HepG2 (cell line): ENCODE data around the gene KAZN. TPM values are rescaled to one million over a fixed set of nuclear protein-coding genes. Genes with fewer than 3 reads are reported as not detected.

Source experiments
- ATAC-seq: fragments of 200-7000 bp; cut with Tn5 transposase; 3 replicates; pipeline ENCODE4 v1.9.1; 2020; ENCODE audit warnings: mild to moderate bottlenecking, moderate library complexity
- BruUV-seq: library from RNA; stranded (reverse); fragments of 400-500 nt; replicated peaks from 2 replicates; lab custom pipeline; 2021; lab: Mats Ljungman, UMichigan
- CTCF ChIA-PET: fragments of 300-600 bp; formaldehyde crosslinking; extraction: SDS; loops from one replicate; lab custom pipeline; 2021; ENCODE audit warnings: low total read pairs, inconsistent platforms, low intra/inter-chr PET ratio; lab: Yijun Ruan, JAX
- POLR2A ChIA-PET: fragments of 350-600 bp; sonication (Branson Sonifier 250); formaldehyde crosslinking; loops from one replicate; lab custom pipeline; 2020; ENCODE audit warnings: antibody characterized with exemption, inconsistent platforms; lab: Yijun Ruan, JAX
- DNase-seq: peaks from one replicate; pipeline ENCODE4 v3.0.0-alpha.2; 2015; ENCODE audit warnings: low spot score
- FAIRE-seq: peaks from 3 replicates; lab custom pipeline; 2011; peaks lifted over from hg19 to GRCh38; lab: Jason Lieb, UNC
- H2AFZ ChIP-seq: one replicate; pipeline ENCODE4 v1.6.1; 2011; ENCODE audit warnings: low read length, inconsistent platforms
- H3K27ac ChIP-seq: fragments of 300-600 bp; 3 replicates; pipeline ENCODE4 v1.8.0; 2011; ENCODE audit warnings: mixed run types, mild to moderate bottlenecking, mixed read lengths, low read length, inconsistent platforms; ENCODE audit not compliant: insufficient read depth; ENCODE audit errors: extremely low read length
- H3K27me3 ChIP-seq, 2 experiments: fragments of 200-600 bp in 1 of 2; 2 replicates in 1 of 2; 3 replicates in 1 of 2; pipeline versions ENCODE4 v1.6.0 to v1.8.0; 2011; ENCODE audit warnings: low read length in 2 of 2, mild to moderate bottlenecking in 2 of 2, moderate library complexity in 2 of 2, inconsistent platforms in 1 of 2; ENCODE audit not compliant: insufficient read depth in 2 of 2, control insufficient read depth in 1 of 2
- H3K36me3 ChIP-seq, 2 experiments: fragments of 200-600 bp in 1 of 2; replicated peaks in 1 of 2; 2 replicates in 1 of 2; 3 replicates in 1 of 2; pipeline versions ENCODE4 v1.5.1 to v1.8.0; 2011; ENCODE audit warnings: low read length in 2 of 2, inconsistent platforms in 1 of 2; ENCODE audit not compliant: insufficient read depth in 2 of 2, control insufficient read depth in 1 of 2
- H3K4me1 ChIP-seq: 2 replicates; pipeline ENCODE4 v1.5.1; 2012; ENCODE audit warnings: low read length, inconsistent platforms; ENCODE audit not compliant: insufficient read depth
- H3K4me2 ChIP-seq: 2 replicates; pipeline ENCODE4 v1.6.0; 2011; ENCODE audit warnings: low read depth, low read length, inconsistent platforms
- H3K4me3 ChIP-seq, 3 experiments: fragments of 200-600 bp in 1 of 3; sonication (generic), shearing (Covaris generic) in 1 of 3; replicated peaks in 1 of 3; 2 replicates each; pipeline ENCODE4 v1.5.1; 2011 to 2016; ENCODE audit warnings: low read length in 3 of 3, inconsistent platforms in 2 of 3, low read depth in 2 of 3, mild to moderate bottlenecking in 2 of 3, control low read depth in 1 of 3, mixed read lengths in 1 of 3; ENCODE audit not compliant: insufficient read depth in 1 of 3
- H3K79me2 ChIP-seq: one replicate; pipeline ENCODE4 v1.6.1; 2011; ENCODE audit warnings: low read length, inconsistent platforms; ENCODE audit not compliant: insufficient read depth
- H3K9ac ChIP-seq: 2 replicates; pipeline ENCODE4 v1.6.0; 2011; ENCODE audit warnings: mild to moderate bottlenecking, low read depth, low read length, inconsistent platforms; ENCODE audit not compliant: insufficient read depth
- H3K9me3 ChIP-seq: 2 replicates; pipeline ENCODE4 v1.5.1; 2012; ENCODE audit warnings: mild to moderate bottlenecking, low read length
- H4K20me1 ChIP-seq: 2 replicates; pipeline ENCODE4 v1.6.0; 2011; ENCODE audit warnings: inconsistent platforms, mild to moderate bottlenecking, low read length, moderate library complexity; ENCODE audit not compliant: insufficient read depth
- CCAR2 ChIP-seq: fragments of 200-400 bp; formaldehyde crosslinking; optimal IDR thresholded peaks from 2 replicates; pipeline ENCODE3; 2018; ENCODE audit warnings: low read depth, mild to moderate bottlenecking, low read length, moderate library complexity
- KLF13 ChIP-seq: sonication (generic); formaldehyde crosslinking; IDR thresholded peaks from 2 replicates; pipeline ENCODE4 v1.4.0; 2020; ENCODE audit warnings: mild to moderate bottlenecking, missing genetic modification reagents
- MTA1 ChIP-seq: sonication (generic); formaldehyde crosslinking; IDR thresholded peaks from 2 replicates; pipeline ENCODE4 v1.4.0; 2020; ENCODE audit warnings: missing genetic modification reagents, mild to moderate bottlenecking, borderline replicate concordance
- NCOA1 ChIP-seq: sonication (generic); formaldehyde crosslinking; IDR thresholded peaks from 2 replicates; pipeline ENCODE4 v1.9.0; 2021; ENCODE audit warnings: missing genetic modification reagents
- PHF5A ChIP-seq: IDR thresholded peaks from one replicate; pipeline ENCODE4 v1.6.1; 2018; ENCODE audit warnings: low read depth, missing genetic modification reagents; ENCODE audit not compliant: unreplicated experiment
- SPEN ChIP-seq: sonication (generic); formaldehyde crosslinking; IDR thresholded peaks from 2 replicates; pipeline ENCODE4 v1.5.1; 2020; ENCODE audit warnings: low read depth, mild to moderate bottlenecking, missing genetic modification reagents
- SRF ChIP-seq: IDR thresholded peaks from 2 replicates; pipeline ENCODE4 v1.6.1; 2011; ENCODE audit warnings: mild to moderate bottlenecking, low read depth, low read length, moderate library complexity
- XRCC5 ChIP-seq: fragments of 200-400 bp; formaldehyde crosslinking; optimal IDR thresholded peaks from 2 replicates; pipeline ENCODE3; 2017; ENCODE audit warnings: mild to moderate bottlenecking, low read length
- ZFP36L2 ChIP-seq: sonication (generic); formaldehyde crosslinking; IDR thresholded peaks from 2 replicates; pipeline ENCODE4 v1.4.0; 2020; ENCODE audit warnings: missing genetic modification reagents
- ZNF207 ChIP-seq: fragments of 450-650 bp; IDR thresholded peaks from 2 replicates; pipeline ENCODE4 v1.6.1; 2016; ENCODE audit warnings: antibody characterized with exemption, borderline replicate concordance
- ZNF3 ChIP-seq: IDR thresholded peaks from 2 replicates; pipeline ENCODE4 v1.7.0; 2017; ENCODE audit warnings: inconsistent platforms
- ZNF329 ChIP-seq: sonication (generic); formaldehyde crosslinking; IDR thresholded peaks from 2 replicates; pipeline ENCODE4 v1.9.0; 2021; ENCODE audit warnings: low read depth, mild to moderate bottlenecking, missing genetic modification reagents
- ZNF674 ChIP-seq: sonication (generic); formaldehyde crosslinking; IDR thresholded peaks from 2 replicates; pipeline ENCODE4 v1.5.0; 2020; ENCODE audit warnings: low read depth, mild to moderate bottlenecking, missing genetic modification reagents
- ZNF772 ChIP-seq: sonication (generic); formaldehyde crosslinking; IDR thresholded peaks from 2 replicates; pipeline ENCODE4 v1.5.0; 2020; ENCODE audit warnings: mild to moderate bottlenecking, missing genetic modification reagents
- WGBS: methylation state at CpG from one replicate; pipeline ENCODE4 v1.1.6; 2017; ENCODE audit warnings: low lambda C conversion rate; 5-methylcytosine and 5-hydroxymethylcytosine counted together
- in situ Hi-C: cut with HindIII; loops from 2 replicates; pipeline ENCODE4 v1.10.0; 2017; ENCODE audit warnings: low pct_unique_long_range_greater_than_20kb; ENCODE audit not compliant: extremely low pct_ligation_motif_present
- intact Hi-C: fragments of 100-400 bp; cut with micrococcal nuclease; formaldehyde crosslinking; loops from one replicate; pipeline ENCODE4 v1.10.0; 2022; ENCODE audit not compliant: unreplicated experiment
- polyA plus RNA-seq, 8 experiments: library from polyadenylated mRNA; depleted of rRNA in 3 of 8; stranded (reverse) in 7 of 8; unstranded in 1 of 8; fragments of >200 nt; fragmentation: Illumina TruSeq in 4 of 8; extraction: Trizol in 4 of 8; gene quantifications; 2 replicates each; pipeline versions ENCODE4 v1.2.1 to v1.2.3, GENCODE V29; 2011 to 2016; ENCODE audit warnings: low read depth in 4 of 8, missing spikeins in 1 of 8, mixed read lengths in 1 of 8; ENCODE audit not compliant: insufficient read depth in 1 of 8
- total RNA-seq, 5 experiments: library from RNA; depleted of rRNA; stranded (reverse); fragments of >200 nt; fragmentation: Illumina TruSeq; extraction: Trizol; gene quantifications; 2 replicates each; pipeline ENCODE4 v1.2.3, GENCODE V29; 2016; ENCODE audit warnings: low read depth in 1 of 5
- TF ChIP-seq, protein P1 (sequence below): sonication (generic); formaldehyde crosslinking; IDR thresholded peaks from 2 replicates; pipeline ENCODE4 v1.4.0; 2020; ENCODE audit warnings: missing genetic modification reagents
- TF ChIP-seq, protein P2 (sequence below): IDR thresholded peaks from 2 replicates; pipeline ENCODE4 v1.6.1; 2018; ENCODE audit warnings: missing genetic modification reagents, mild to moderate bottlenecking, missing compliant biosample characterization

The KAZN gene
- total and polyA plus RNA-seq, 2 of the 13 experiments (the other 11 are each of a cell fraction or from before 2014, with no cell fraction given) = 10.4 to 13.5 TPM

DNA sequence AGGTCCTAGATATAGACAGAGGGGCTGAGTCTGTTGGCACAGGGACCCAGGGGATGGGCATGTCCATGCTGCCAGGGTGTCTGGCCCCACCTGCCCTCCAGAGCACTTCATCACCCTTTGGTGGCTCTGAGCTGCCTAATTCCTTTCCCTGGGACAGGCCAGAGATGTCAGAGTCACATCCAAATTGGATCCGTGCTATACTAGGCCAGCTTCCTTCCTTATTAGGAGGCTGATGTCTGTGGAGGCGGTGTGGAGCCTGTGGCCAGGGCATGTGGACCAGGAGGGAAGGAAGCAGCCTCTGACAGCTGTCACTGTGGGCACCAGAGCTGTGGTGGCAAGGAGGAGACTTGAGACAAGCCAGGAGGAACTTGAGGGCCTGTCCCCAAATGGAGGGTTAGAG lies 477.3 kb downstream of the KAZN start (continued):
- TF ChIP-seq PHF5A (no peak), MTA1 (CRISPR knock-in tag) (no peak), ZFP36L2 (CRISPR knock-in tag) (no peak), SPEN (CRISPR knock-in tag) (no peak)

DNA sequence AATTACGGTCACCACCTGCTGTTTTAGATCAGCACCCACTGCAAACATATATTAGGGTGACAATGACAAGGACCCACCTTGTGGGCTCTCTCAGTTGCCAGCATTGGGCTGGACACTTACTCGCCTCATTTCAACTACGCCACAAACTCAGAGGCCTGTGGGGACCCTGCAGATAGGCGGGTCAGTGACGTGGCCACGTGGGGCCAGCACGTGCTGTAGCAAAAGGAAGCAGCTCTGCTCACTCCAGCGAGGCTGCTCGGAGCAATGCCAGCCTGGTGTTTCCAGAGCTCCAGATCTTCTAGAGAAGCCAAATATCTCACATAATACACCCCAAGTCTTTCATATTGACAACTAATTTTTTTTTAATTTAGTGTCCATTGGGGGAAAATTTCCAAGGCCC lies 478.3 kb downstream of the KAZN start:
- no peak for DNase-seq
- H3K4me1 ChIP-seq = peaks cover 16% of the 10 kb centered on the region
- H3K4me2 ChIP-seq = no peak overlapping the region
- H3K4me3 ChIP-seq = no peak overlapping the region
- no peak overlapping the region for H3K9ac ChIP-seq
- no peaks in the 10 kb centered on the region for H3K9me3 ChIP-seq
- H4K20me1 ChIP-seq = 0 out of 2 replicates have a peak, but pooled peaks cover 2% of the 10 kb centered on the region
- CTCF ChIA-PET = no interaction called here
- POLR2A ChIA-PET = no interaction called here
- ATAC-seq = no peak
- H3K27ac ChIP-seq = no peak overlapping the region
- BruUV-seq = no TSS peak
- intact Hi-C loops = no loop called here
- no peaks in the 10 kb centered on the region for H3K36me3 ChIP-seq
- 36% methylated on average over 6 of the region's 9 CpGs for WGBS
- no peak for TF ChIP-seq CCAR2
- TF ChIP-seq ZNF329 (CRISPR knock-in tag) = no peak
- TF ChIP-seq ZNF674 (CRISPR knock-in tag) = no peak
- no peak for TF ChIP-seq ZNF772 (CRISPR knock-in tag)
- no peak for TF ChIP-seq KLF13
- TF ChIP-seq ZNF207 = no peak
- no peak for TF ChIP-seq SRF
- TF ChIP-seq, protein P1, sequence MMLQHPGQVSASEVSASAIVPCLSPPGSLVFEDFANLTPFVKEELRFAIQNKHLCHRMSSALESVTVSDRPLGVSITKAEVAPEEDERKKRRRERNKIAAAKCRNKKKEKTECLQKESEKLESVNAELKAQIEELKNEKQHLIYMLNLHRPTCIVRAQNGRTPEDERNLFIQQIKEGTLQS = no peak
- no peak for TF ChIP-seq NCOA1 (CRISPR knock-in tag)
- TF ChIP-seq, protein P2, sequence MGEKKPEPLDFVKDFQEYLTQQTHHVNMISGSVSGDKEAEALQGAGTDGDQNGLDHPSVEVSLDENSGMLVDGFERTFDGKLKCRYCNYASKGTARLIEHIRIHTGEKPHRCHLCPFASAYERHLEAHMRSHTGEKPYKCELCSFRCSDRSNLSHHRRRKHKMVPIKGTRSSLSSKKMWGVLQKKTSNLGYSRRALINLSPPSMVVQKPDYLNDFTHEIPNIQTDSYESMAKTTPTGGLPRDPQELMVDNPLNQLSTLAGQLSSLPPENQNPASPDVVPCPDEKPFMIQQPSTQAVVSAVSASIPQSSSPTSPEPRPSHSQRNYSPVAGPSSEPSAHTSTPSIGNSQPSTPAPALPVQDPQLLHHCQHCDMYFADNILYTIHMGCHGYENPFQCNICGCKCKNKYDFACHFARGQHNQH (CRISPR knock-in tag) = no peak
- TF ChIP-seq XRCC5 = no peak
- no peak for TF ChIP-seq ZNF3 (CRISPR knock-in tag)
- TF ChIP-seq, all 625 proteins: peak for 0
- FAIRE-seq = no peak
- in situ Hi-C loops = no loop called here
- H3K79me2 ChIP-seq = no peaks in the 10 kb centered on the region
- H3K27me3 ChIP-seq = peaks cover 1 to 13% of the 10 kb centered on the region in 2 experiments; a peak in 4 of 5 replicates
- no peak overlapping the region for H2AFZ ChIP-seq
